OCI-LY1 (cell line): ENCODE results near the gene CBFA2T3.

Experiments used
- EZH2 ChIP-seq: fragments of 200-600 bp; sonication (generic), shearing (Covaris generic); IDR thresholded peaks from 2 replicates; pipeline ENCODE4 v1.8.0; 2017; ENCODE audit warnings: borderline replicate concordance, mixed run types, mild to moderate bottlenecking, antibody characterized with exemption, low read length, moderate library complexity, mixed read lengths
- TF ChIP-seq, protein P1 (sequence below): fragments of 200-600 bp; sonication (generic), shearing (Covaris generic); IDR thresholded peaks from 2 replicates; pipeline ENCODE4 v1.5.1; 2017; ENCODE audit warnings: mild to moderate bottlenecking, antibody characterized with exemption, low read length, moderate library complexity, mixed read lengths

DNA sequence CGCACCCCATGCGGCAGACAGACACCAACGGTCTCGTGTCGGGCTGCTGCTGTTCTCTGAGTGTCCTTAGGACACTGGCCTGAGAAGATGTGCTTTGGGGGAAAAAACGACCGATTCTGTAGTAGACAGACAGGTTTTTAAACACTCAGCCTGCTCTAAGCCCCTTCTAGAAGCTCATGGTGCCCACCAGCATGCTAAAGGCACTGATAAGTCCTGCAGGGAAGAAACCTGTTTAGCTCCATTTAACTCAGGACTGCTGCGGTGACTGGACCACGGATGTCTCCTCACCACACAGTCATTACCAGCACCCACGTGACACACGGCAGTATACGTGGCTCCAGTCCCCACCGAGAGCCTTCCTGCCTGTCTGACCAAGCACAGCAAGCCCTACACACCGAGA, 146.2 kb downstream of the CBFA2T3 start:
- TF ChIP-seq, protein P1, sequence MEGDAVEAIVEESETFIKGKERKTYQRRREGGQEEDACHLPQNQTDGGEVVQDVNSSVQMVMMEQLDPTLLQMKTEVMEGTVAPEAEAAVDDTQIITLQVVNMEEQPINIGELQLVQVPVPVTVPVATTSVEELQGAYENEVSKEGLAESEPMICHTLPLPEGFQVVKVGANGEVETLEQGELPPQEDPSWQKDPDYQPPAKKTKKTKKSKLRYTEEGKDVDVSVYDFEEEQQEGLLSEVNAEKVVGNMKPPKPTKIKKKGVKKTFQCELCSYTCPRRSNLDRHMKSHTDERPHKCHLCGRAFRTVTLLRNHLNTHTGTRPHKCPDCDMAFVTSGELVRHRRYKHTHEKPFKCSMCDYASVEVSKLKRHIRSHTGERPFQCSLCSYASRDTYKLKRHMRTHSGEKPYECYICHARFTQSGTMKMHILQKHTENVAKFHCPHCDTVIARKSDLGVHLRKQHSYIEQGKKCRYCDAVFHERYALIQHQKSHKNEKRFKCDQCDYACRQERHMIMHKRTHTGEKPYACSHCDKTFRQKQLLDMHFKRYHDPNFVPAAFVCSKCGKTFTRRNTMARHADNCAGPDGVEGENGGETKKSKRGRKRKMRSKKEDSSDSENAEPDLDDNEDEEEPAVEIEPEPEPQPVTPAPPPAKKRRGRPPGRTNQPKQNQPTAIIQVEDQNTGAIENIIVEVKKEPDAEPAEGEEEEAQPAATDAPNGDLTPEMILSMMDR, result no peak
- TF ChIP-seq EZH2, result no peak
